NCI-H1436 (cell line): ENCODE data around the gene EPHB1.

Experiments used
- DNase-seq: peaks from one replicate; lab custom pipeline; 2025; lab: John Stamatoyannopoulos, UW

EPHB1 gene

GRCh38 chr3:134809427-134810051 is 14.5 kb downstream of the EPHB1 start:
- peak; percentile 59 for DNase-seq

- no peak for DNase-seq
Measured at GRCh38 chr3:134810052-134810435, 15.0 kb downstream of the EPHB1 start.

GRCh38 chr3:134810850-134811249 is 15.8 kb downstream of the EPHB1 start:
- no peak for DNase-seq

GRCh38 chr3:134813618-134814017 is 18.6 kb downstream of the EPHB1 start:
- DNase-seq = no peak

- no peak for DNase-seq
Measured at GRCh38 chr3:134815519-134815918, 20.5 kb downstream of the EPHB1 start.

GRCh38 chr3:134816623-134817022 is 21.6 kb downstream of the EPHB1 start:
- DNase-seq = no peak

GRCh38 chr3:134817297-134817696 is 22.2 kb downstream of the EPHB1 start:
- DNase-seq = no peak

GRCh38 chr3:134820994-134821393 is 25.9 kb downstream of the EPHB1 start:
- DNase-seq = no peak

GRCh38 chr3:134822090-134822489 is 27.0 kb downstream of the EPHB1 start:
- DNase-seq = no peak

- DNase-seq = no peak
Measured at GRCh38 chr3:134823679-134824078, 28.6 kb downstream of the EPHB1 start.

- no peak for DNase-seq
Measured at GRCh38 chr3:134824791-134825190, 29.7 kb downstream of the EPHB1 start.

GRCh38 chr3:134827213-134827612 is 32.2 kb downstream of the EPHB1 start:
- DNase-seq = no peak

- no peak for DNase-seq
Measured at GRCh38 chr3:134829721-134830120, 34.7 kb downstream of the EPHB1 start.

- DNase-seq = no peak
Measured at GRCh38 chr3:134832585-134832984, 37.5 kb downstream of the EPHB1 start.

GRCh38 chr3:134833453-134834163 is 38.5 kb downstream of the EPHB1 start:
- DNase-seq = no peak

GRCh38 chr3:134836921-134837320 is 41.9 kb downstream of the EPHB1 start:
- no peak for DNase-seq

- DNase-seq = no peak
Measured at GRCh38 chr3:134838599-134838998, 43.5 kb downstream of the EPHB1 start.

GRCh38 chr3:134839422-134839821 is 44.4 kb downstream of the EPHB1 start:
- no peak for DNase-seq

GRCh38 chr3:134839990-134840389 is 44.9 kb downstream of the EPHB1 start:
- DNase-seq = no peak

GRCh38 chr3:134840459-134840858 is 45.4 kb downstream of the EPHB1 start:
- no peak for DNase-seq

GRCh38 chr3:134846084-134846483 is 51.0 kb downstream of the EPHB1 start:
- no peak for DNase-seq

GRCh38 chr3:134846911-134847317 is 51.9 kb downstream of the EPHB1 start:
- DNase-seq = no peak

- no peak for DNase-seq
Measured at GRCh38 chr3:134847349-134847748, 52.3 kb downstream of the EPHB1 start.

- DNase-seq = no peak
Measured at GRCh38 chr3:134849561-134849960, 54.5 kb downstream of the EPHB1 start.
